Activated CD4-positive, alpha-beta T cell treated with anti-CD3 and anti-CD28 coated beads for 36 hours (primary cell): ENCODE results near the gene SAP30BP. TPM values are rescaled to one million over a fixed set of nuclear protein-coding genes. Genes with fewer than 3 reads are reported as not detected.

ENCODE experiments used
- ATAC-seq: fragments of 200-7000 bp; cut with Tn5 transposase; one replicate; pipeline ENCODE4 v1.10.0; 2021; ENCODE audit warnings: mild to moderate bottlenecking, moderate library complexity
- CTCF ChIA-PET: fragments of 350-600 bp; sonication (Branson Sonifier 250); formaldehyde crosslinking; loops from one replicate; lab custom pipeline; 2021; ENCODE audit warnings: antibody characterized with exemption; lab: Charles Lee
- POLR2A ChIA-PET: fragments of 350-600 bp; sonication (Branson Sonifier 250); formaldehyde crosslinking; loops from one replicate; lab custom pipeline; 2021; ENCODE audit warnings: antibody characterized with exemption, inconsistent platforms; lab: Charles Lee
- DNase-seq: peaks from one replicate; pipeline ENCODE4 v3.0.0-alpha.2; 2020
- H3K27ac Mint-ChIP-seq: one replicate; pipeline ENCODE4 v1.8.0; 2021; ENCODE audit warnings: mixed read lengths
- H3K27me3 Mint-ChIP-seq: one replicate; pipeline ENCODE4 v1.8.0; 2021; ENCODE audit warnings: mixed read lengths
- H3K36me3 Mint-ChIP-seq: one replicate; pipeline ENCODE4 v1.8.0; 2021; ENCODE audit warnings: low read depth, mixed read lengths
- H3K4me1 Mint-ChIP-seq: one replicate; pipeline ENCODE4 v1.8.0; 2021; ENCODE audit warnings: mixed read lengths
- H3K4me3 Mint-ChIP-seq: one replicate; pipeline ENCODE4 v1.8.0; 2021; ENCODE audit warnings: mild to moderate bottlenecking, moderate library complexity, mixed read lengths
- H3K9me3 Mint-ChIP-seq: one replicate; pipeline ENCODE4 v1.8.0; 2021; ENCODE audit warnings: low read depth, mixed read lengths
- intact Hi-C, 2 experiments: fragments of 100-400 bp; cut with DNase I in 1 of 2; cut with micrococcal nuclease in 1 of 2; formaldehyde crosslinking; loops; one replicate each; pipeline versions ENCODE4 v1.14.2 to v1.15.1; 2022 to 2024; cut with DNase I, micrococcal nuclease
- total RNA-seq, 2 experiments: library from RNA; stranded (reverse); gene quantifications; one replicate each; pipeline ENCODE4 v1.2.3, GENCODE V29; 2021

SAP30BP gene
- total RNA-seq, 2 experiments from 2014 or later, result 87.8 to 100.0 TPM

- CTCF ChIA-PET, result interaction anchor here (0.6 to 9.8 kb wide), 10 partner anchors 11 to 313 kb away, joined by 3 to 140 read pairs (median 7); partner anchors contain the start of genes GALK1 and SMIM5
- peaks cover 26% of the 10 kb centered on the region for H3K36me3 Mint-ChIP-seq
- peaks cover 29% of the 10 kb centered on the region for H3K4me1 Mint-ChIP-seq
- intact Hi-C loops, result no loop called here
- H3K27ac Mint-ChIP-seq, result no peak overlapping the region
- POLR2A ChIA-PET, result interaction anchor here (1.1 kb wide), 1 partner anchor 17 kb away, joined by 3 read pairs; no protein-coding TSS in a partner anchor
- no peaks in the 10 kb centered on the region for H3K27me3 Mint-ChIP-seq
- ATAC-seq (no peak), DNase-seq (no peak)
- no peak overlapping the region for H3K4me3 Mint-ChIP-seq
- H3K9me3 Mint-ChIP-seq, result no peaks in the 10 kb centered on the region
Measured at GRCh38 chr17:75672011-75672410, 4.9 kb downstream of the SAP30BP start.

GRCh38 chr17:75673487-75673886, 6.3 kb downstream of the SAP30BP start:
- H3K36me3 Mint-ChIP-seq, result peaks cover 26% of the 10 kb centered on the region
- ChIA-PET POLR2A (no interaction called here), CTCF (interaction anchor here (0.5 to 9.8 kb wide), 8 partner anchors 15 to 699 kb away, joined by 3 to 140 read pairs (median 5); no protein-coding TSS in a partner anchor)
- ATAC-seq, result no peak
- no peaks in the 10 kb centered on the region for H3K27me3 Mint-ChIP-seq
- no peaks in the 10 kb centered on the region for H3K9me3 Mint-ChIP-seq
- intact Hi-C loops, result no loop called here
- no peak overlapping the region for H3K27ac Mint-ChIP-seq
- H3K4me3 Mint-ChIP-seq, result no peak overlapping the region
- no peak for DNase-seq
- peaks cover 28% of the 10 kb centered on the region for H3K4me1 Mint-ChIP-seq

- intact Hi-C loops, result no loop called here
- DNase-seq (no peak), ATAC-seq (no peak)
- ChIA-PET POLR2A (interaction anchor here (0.6 kb wide), 1 partner anchor 18 kb away, joined by 3 read pairs; no protein-coding TSS in a partner anchor), CTCF (interaction anchor here (1.8 to 9.8 kb wide), 2 partner anchors 22 to 71 kb away, joined by 4 to 140 read pairs; no protein-coding TSS in a partner anchor)
- H3K4me3 Mint-ChIP-seq, result no peak overlapping the region
- H3K9me3 Mint-ChIP-seq, result no peaks in the 10 kb centered on the region
- H3K27me3 Mint-ChIP-seq, result no peaks in the 10 kb centered on the region
- H3K27ac Mint-ChIP-seq, result no peak overlapping the region
- H3K4me1 Mint-ChIP-seq, result peaks cover 8% of the 10 kb centered on the region
- H3K36me3 Mint-ChIP-seq, result peaks cover 13% of the 10 kb centered on the region
Measured at GRCh38 chr17:75676461-75676860, 9.3 kb downstream of the SAP30BP start.

GRCh38 chr17:75679706-75680211, 12.6 kb downstream of the SAP30BP start:
- intact Hi-C loops, result no loop called here
- Mint-ChIP-seq H3K27me3 (no peaks in the 10 kb centered on the region), H3K9me3 (no peaks in the 10 kb centered on the region), H3K27ac (no peak overlapping the region), H3K4me3 (no peak overlapping the region), H3K36me3 (peaks cover 10% of the 10 kb centered on the region), H3K4me1 (peaks cover 16% of the 10 kb centered on the region)
- DNase-seq (no peak), ATAC-seq (no peak)
- ChIA-PET POLR2A (no interaction called here), CTCF (interaction anchor here (6.6 to 9.8 kb wide), 2 partner anchors 68 to 69 kb away, joined by 54 to 140 read pairs; no protein-coding TSS in a partner anchor)

- DNase-seq (no peak), ATAC-seq (no peak)
- intact Hi-C loops, result no loop called here
- Mint-ChIP-seq H3K27me3 (no peaks in the 10 kb centered on the region), H3K36me3 (peaks cover 12% of the 10 kb centered on the region), H3K4me1 (peaks cover 15% of the 10 kb centered on the region), H3K27ac (no peak overlapping the region), H3K4me3 (no peak overlapping the region), H3K9me3 (no peaks in the 10 kb centered on the region)
- CTCF ChIA-PET, result interaction anchor here (6.6 kb wide), 1 partner anchor 69 kb away, joined by 54 read pairs; no protein-coding TSS in a partner anchor
- POLR2A ChIA-PET, result no interaction called here
Measured at GRCh38 chr17:75680431-75680830, 13.3 kb downstream of the SAP30BP start.

- ChIA-PET POLR2A (no interaction called here), CTCF (interaction anchor here (0.8 to 6.6 kb wide), 2 partner anchors 68 to 74 kb away, joined by 3 to 54 read pairs; no protein-coding TSS in a partner anchor)
- Mint-ChIP-seq H3K4me1 (peaks cover 21% of the 10 kb centered on the region), H3K4me3 (no peak overlapping the region), H3K36me3 (peaks cover 10% of the 10 kb centered on the region), H3K27ac (no peak overlapping the region), H3K27me3 (no peaks in the 10 kb centered on the region), H3K9me3 (no peaks in the 10 kb centered on the region)
- intact Hi-C loops, result no loop called here
- DNase-seq (no peak), ATAC-seq (no peak)
Measured at GRCh38 chr17:75681289-75681688, 14.2 kb downstream of the SAP30BP start.

GRCh38 chr17:75683583-75683982, 16.4 kb downstream of the SAP30BP start:
- no peak overlapping the region for H3K27ac Mint-ChIP-seq
- H3K4me1 Mint-ChIP-seq, result peaks cover 38% of the 10 kb centered on the region
- H3K36me3 Mint-ChIP-seq, result peaks cover 15% of the 10 kb centered on the region
- ChIA-PET POLR2A (interaction anchor here (0.6 kb wide), 1 partner anchor 469 kb away, joined by 3 read pairs; no protein-coding TSS in a partner anchor), CTCF (interaction anchor here (0.7 to 6.6 kb wide), 7 partner anchors 9 to 142 kb away, joined by 3 to 54 read pairs (median 7); no protein-coding TSS in a partner anchor)
- DNase-seq (no peak), ATAC-seq (no peak)
- intact Hi-C loops, result no loop called here
- H3K27me3 Mint-ChIP-seq, result no peaks in the 10 kb centered on the region
- no peaks in the 10 kb centered on the region for H3K9me3 Mint-ChIP-seq
- no peak overlapping the region for H3K4me3 Mint-ChIP-seq

- ATAC-seq (no peak), DNase-seq (no peak)
- POLR2A ChIA-PET, result interaction anchor here (0.6 kb wide), 1 partner anchor 468 kb away, joined by 3 read pairs; no protein-coding TSS in a partner anchor
- Mint-ChIP-seq H3K4me3 (no peak overlapping the region), H3K27ac (no peak overlapping the region), H3K4me1 (peaks cover 45% of the 10 kb centered on the region), H3K27me3 (no peaks in the 10 kb centered on the region), H3K36me3 (peaks cover 13% of the 10 kb centered on the region), H3K9me3 (no peaks in the 10 kb centered on the region)
- CTCF ChIA-PET, result interaction anchor here (0.7 to 6.6 kb wide), 4 partner anchors 9 to 73 kb away, joined by 3 to 54 read pairs (median 14); no protein-coding TSS in a partner anchor
- intact Hi-C loops, result no loop called here
Measured at GRCh38 chr17:75684249-75684648, 17.1 kb downstream of the SAP30BP start.

GRCh38 chr17:75684924-75685323, 17.8 kb downstream of the SAP30BP start:
- Mint-ChIP-seq H3K36me3 (peaks cover 15% of the 10 kb centered on the region), H3K4me1 (peaks cover 51% of the 10 kb centered on the region), H3K27ac (no peak overlapping the region), H3K9me3 (no peaks in the 10 kb centered on the region), H3K4me3 (no peak overlapping the region), H3K27me3 (no peaks in the 10 kb centered on the region)
- DNase-seq (no peak), ATAC-seq (no peak)
- intact Hi-C loops, result no loop called here
- ChIA-PET CTCF (interaction anchor here (1.2 to 6.6 kb wide), 5 partner anchors 10 to 80 kb away, joined by 4 to 54 read pairs (median 5); partner anchors contain the start of genes GALK1 and SMIM5), POLR2A (no interaction called here)

- POLR2A ChIA-PET, result no interaction called here
Measured at GRCh38 chr17:75685499-75685898, 18.4 kb downstream of the SAP30BP start.

GRCh38 chr17:75688209-75688825, 21.2 kb downstream of the SAP30BP start:
- ATAC-seq, result peak; percentile 23
- H3K4me1 Mint-ChIP-seq, result peaks cover 74% of the 10 kb centered on the region

More at GRCh38 chr17:75685499-75685898, 18.4 kb downstream of the SAP30BP start:
- Mint-ChIP-seq H3K27me3 (no peaks in the 10 kb centered on the region), H3K9me3 (no peaks in the 10 kb centered on the region), H3K4me1 (peaks cover 56% of the 10 kb centered on the region), H3K4me3 (no peak overlapping the region), H3K27ac (peak overlapping the region; percentile 33), H3K36me3 (peaks cover 16% of the 10 kb centered on the region)
- ATAC-seq, result no peak
- CTCF ChIA-PET, result interaction anchor here (0.6 to 6.6 kb wide), 7 partner anchors 10 to 80 kb away, joined by 3 to 54 read pairs (median 5); partner anchors contain the start of genes GALK1 and SMIM5
- intact Hi-C loops, result no loop called here
- no peak for DNase-seq

More at GRCh38 chr17:75688209-75688825, 21.2 kb downstream of the SAP30BP start:
- peak; percentile 44 for DNase-seq
- H3K27me3 Mint-ChIP-seq, result no peaks in the 10 kb centered on the region
- ChIA-PET POLR2A (interaction anchor here (0.7 to 1.2 kb wide), 3 partner anchors 13 to 60 kb away, joined by 3 to 12 read pairs (median 3); no protein-coding TSS in a partner anchor), CTCF (interaction anchor here (0.6 to 3.4 kb wide), 7 partner anchors 15 to 186 kb away, joined by 3 to 26 read pairs (median 4); no protein-coding TSS in a partner anchor)
- H3K4me3 Mint-ChIP-seq, result no peak overlapping the region
- H3K9me3 Mint-ChIP-seq, result no peaks in the 10 kb centered on the region
- peak overlapping the region; percentile 90 for H3K27ac Mint-ChIP-seq
- peaks cover 26% of the 10 kb centered on the region for H3K36me3 Mint-ChIP-seq
- intact Hi-C loops, result no loop called here
